ENCODE measurements around the gene VPS29. TPM values are rescaled to one million over a fixed set of nuclear protein-coding genes. Genes with fewer than 3 reads are reported as not detected.

The VPS29 gene
- total and polyA plus RNA-seq, 2 of the 8 experiments (the other 6 are each of a cell fraction or from before 2014, with no cell fraction given), result 59.0 to 74.6 TPM

- Histone ChIP-seq H2BK15ac (ENCODE audit: low read length) (no peak overlapping the region), H3K23ac (ENCODE audit: insufficient read length) (no peak overlapping the region), H2AK5ac (ENCODE audit: low read depth, low read length) (no peak overlapping the region), H3K4me2 (ENCODE audit: insufficient read depth in 1 of 2, low read depth in 2 of 2, low read length in 2 of 2) (no peak overlapping the region), H2BK120ac (replicated peaks; ENCODE audit: low read depth, low read length) (no peak overlapping the region), H2BK20ac (ENCODE audit: low read length) (no peak overlapping the region), H4K91ac (replicated peaks; ENCODE audit: insufficient read length, low read length) (no peak overlapping the region), H3K36me3 (ENCODE audit: control insufficient read depth in 2 of 4, insufficient read depth in 4 of 4, low read length in 3 of 4) (no peaks in the 10 kb centered on the region; a peak in 1 of 8 replicates), H3K27ac (ENCODE audit: low read depth, low read length) (no peak overlapping the region), H3K79me2 (ENCODE audit: control insufficient read depth in 1 of 2, insufficient read depth in 2 of 2, low read length in 2 of 2) (peaks cover 0 to 19% of the 10 kb centered on the region in 2 experiments; a peak in 2 of 4 replicates), H3K9me3 (ENCODE audit: insufficient read depth in 2 of 2, low read depth in 1 of 2, low read length in 1 of 2) (peaks cover 4 to 5% of the 10 kb centered on the region in 2 experiments; a peak in 2 of 4 replicates), H4K20me1 (replicated peaks in 1 of 2; ENCODE audit: control insufficient read depth in 1 of 2, insufficient read depth in 2 of 2, low read length in 2 of 2) (no peaks in the 10 kb centered on the region), H3K4me1 (replicated peaks in 1 of 4; ENCODE audit: control insufficient read depth in 3 of 4, insufficient read depth in 4 of 4, low read length in 3 of 4) (no peaks in the 10 kb centered on the region), H3K18ac (ENCODE audit: extremely low read depth, low read length) (no peak overlapping the region), H3K4ac (replicated peaks; ENCODE audit: insufficient read length, low read depth, low read length) (no peak overlapping the region), H4K8ac (ENCODE audit: extremely low read depth, insufficient read depth, low read length) (no peak overlapping the region), H3K79me1 (ENCODE audit: low read depth, low read length) (no peaks in the 10 kb centered on the region), H3K56ac (replicated peaks; ENCODE audit: insufficient read length, low read depth, low read length) (no peak overlapping the region), H3K27me3 (replicated peaks in 1 of 4; ENCODE audit: control insufficient read depth in 3 of 4, extremely low read depth in 1 of 4, insufficient read depth in 3 of 4, low read length in 3 of 4) (peaks cover 3 to 13% (median 12%) of the 10 kb centered on the region in 4 experiments), H2BK5ac (ENCODE audit: low read depth, low read length) (no peak overlapping the region), H2BK12ac (ENCODE audit: low read depth, low read length) (no peak overlapping the region), H4K5ac (ENCODE audit: insufficient read length, low read depth, low read length) (no peak overlapping the region), H3K4me3 (ENCODE audit: extremely low read depth in 1 of 4, insufficient read depth in 2 of 4, low read depth in 3 of 4, low read length in 4 of 4) (no peak overlapping the region), H3K23me2 (ENCODE audit: low read depth, low read length) (peaks cover 4% of the 10 kb centered on the region; the same call in 1 of the 2 replicates), H3K14ac (ENCODE audit: insufficient read length) (no peak overlapping the region), H2AFZ (ENCODE audit: low read length) (no peak overlapping the region), H3K9ac (replicated peaks in 1 of 4; ENCODE audit: extremely low read depth in 1 of 4, low read depth in 3 of 4, low read length in 3 of 4) (no peak overlapping the region)
- ChIA-PET POLR2A (ENCODE audit: partially characterized antibody) (interaction anchor here (1.4 to 1.8 kb wide), 3 partner anchors 8 to 37 kb away, joined by 3 to 11 read pairs (median 6); partner anchors contain the start of genes FAM216A and GPN3), CTCF (ENCODE audit: partially characterized antibody) (interaction anchor here (0.6 to 2.5 kb wide), 6 partner anchors 9 to 97 kb away, joined by 3 to 9 read pairs (median 5); partner anchors contain the start of genes FAM216A and GPN3)
- TF ChIP-seq EGR1 (IDR thresholded peaks at IDR 0.05; ENCODE audit: borderline replicate concordance, low read depth, low read length), result no peak
- no peak for TF ChIP-seq CHD1 (IDR thresholded peaks at IDR 0.05; ENCODE audit: low read depth, low read length)
- no peak for TF ChIP-seq E2F6 (IDR thresholded peaks at IDR 0.05)
- no peak for TF ChIP-seq SIRT6 (IDR thresholded peaks at IDR 0.05; ENCODE audit: low read length)
- no peak for TF ChIP-seq HDAC2 (IDR thresholded peaks at IDR 0.05; ENCODE audit: borderline replicate concordance in 1 of 2, low read depth in 2 of 2, low read length in 2 of 2)
- no peak for TF ChIP-seq POLR2AphosphoS5 (IDR thresholded peaks at IDR 0.05; ENCODE audit: low read depth, low read length)
- TF ChIP-seq CHD2 (IDR thresholded peaks at IDR 0.05; ENCODE audit: low read length), result no peak
- no peak for TF ChIP-seq ZNF274 (IDR thresholded peaks at IDR 0.05; ENCODE audit: borderline replicate concordance, extremely low read depth, low read length)
- TF ChIP-seq SUZ12 (IDR thresholded peaks at IDR 0.05; ENCODE audit: low read length), result no peak
- TF ChIP-seq SRF (IDR thresholded peaks at IDR 0.05; ENCODE audit: low read depth, low read length), result no peak
- no peak for TF ChIP-seq TBP (IDR thresholded peaks at IDR 0.05; ENCODE audit: low read depth, low read length)
- TF ChIP-seq EP300 (IDR thresholded peaks at IDR 0.05; ENCODE audit: borderline replicate concordance in 1 of 2, low read depth in 2 of 2, low read length in 2 of 2), result no peak
- 93% methylated on average over 1 of the region's 1 CpG; no CpG with 5 or more reads in 1 of the 2 experiments for WGBS, 2 experiments (ENCODE audit: extremely low coverage in 1 of 2, insufficient coverage in 1 of 2, insufficient read length in 1 of 2, insufficient replicate concordance in 2 of 2, low coverage in 1 of 2, low lambda C conversion rate in 2 of 2, missing lambda C conversion rate in 1 of 2)
- FAIRE-seq, result no peak
- no peak for DNase-seq (ENCODE audit: low read depth in 1 of 2, low spot score in 2 of 2)
These were observed 1.5 kb upstream of the VPS29 start for GRCh38 chr12:110503432-110503831.
